Lower leg skin (tissue), 4 donors: ENCODE measurements around the gene BOK. TPM values are rescaled to one million over a fixed set of nuclear protein-coding genes. Genes with fewer than 3 reads are reported as not detected.

Experiments used
- DNase-seq, 2 donors: peaks; one replicate each; pipeline ENCODE4 v3.0.0-alpha.2; 2019; ENCODE audit warnings: low spot score in 2 of 2
- H3K4me3 ChIP-seq: fragments of 200-600 bp; sonication (generic); 2 replicates; pipeline ENCODE4 v1.5.1; 2017; ENCODE audit warnings: mild to moderate bottlenecking, low read depth; ENCODE audit not compliant: poor library complexity, severe bottlenecking
- POLR2A ChIP-seq, 2 donors: fragments of 450-650 bp; IDR thresholded peaks; one replicate each; pipeline ENCODE4 v1.6.1; 2016 to 2017; ENCODE audit warnings: antibody characterized with exemption in 2 of 2, mild to moderate bottlenecking in 1 of 2, moderate library complexity in 1 of 2
- WGBS, 2 donors: methylation state at CpG; one replicate each; pipeline ENCODE4 v1.1.5; 2018; 5-methylcytosine and 5-hydroxymethylcytosine counted together
- intact Hi-C: fragments of 100-400 bp; cut with DNase I; formaldehyde crosslinking; loops from one replicate; pipeline ENCODE4 v1.15.0; 2023; ENCODE audit warnings: low total_unique reads
- total RNA-seq, 4 donors: library from RNA; depleted of rRNA; stranded (reverse); fragments of >200 nt; gene quantifications; one replicate each; pipeline ENCODE4 v1.1.0, GENCODE V29; 2016
- TF ChIP-seq, protein P1 (sequence below), 3 donors: fragments of 450-650 bp; IDR thresholded peaks; one replicate each; pipeline ENCODE4 v1.5.1; 2016; ENCODE audit warnings: antibody characterized with exemption in 3 of 3, mild to moderate bottlenecking in 3 of 3, moderate library complexity in 2 of 3

BOK gene
- total RNA-seq, 4 donors from 2014 or later: 44.2 to 59.9 (median 54.7) TPM

DNA sequence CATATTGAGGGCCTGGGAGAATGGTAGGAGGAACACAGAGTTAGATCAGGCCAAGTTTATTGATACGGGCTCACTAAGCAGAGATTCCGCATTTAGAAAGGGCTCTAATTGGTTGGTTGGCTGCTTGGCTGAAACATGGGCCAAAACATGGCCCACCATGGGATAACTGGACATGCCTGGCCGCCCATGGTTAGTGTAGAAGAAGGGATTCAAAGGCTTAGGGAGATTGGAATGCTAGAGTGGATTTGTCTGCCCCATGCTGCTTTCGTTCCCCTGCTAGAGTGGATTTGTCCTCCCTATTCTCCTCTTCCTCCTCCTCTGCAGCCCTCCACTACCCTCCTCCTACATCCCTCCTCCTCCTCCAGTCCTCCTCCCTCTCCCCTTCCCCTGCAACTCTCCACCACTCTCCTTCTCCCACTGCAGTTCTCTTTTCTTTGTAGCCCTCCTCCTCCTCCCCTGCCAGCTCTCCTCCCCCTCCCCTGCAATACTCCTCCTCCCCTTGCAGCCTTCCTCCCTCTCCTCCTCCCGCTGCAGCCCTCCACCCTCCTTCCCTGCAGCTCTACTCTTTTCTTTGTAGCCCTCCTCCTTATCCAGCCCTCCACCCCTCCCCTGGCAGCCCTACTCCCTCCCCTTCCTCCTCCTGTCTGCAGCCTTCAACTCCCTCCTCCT lies 17.2 kb downstream of the BOK start:
- DNase-seq: peak in 1 of 2 donors; percentile 49
- intact Hi-C loops: no loop called here
- no peak overlapping the region for H3K4me3 ChIP-seq
- WGBS, 2 donors: 86 to 88% methylated on average over 5 of the region's 5 CpGs
- TF ChIP-seq, protein P1, sequence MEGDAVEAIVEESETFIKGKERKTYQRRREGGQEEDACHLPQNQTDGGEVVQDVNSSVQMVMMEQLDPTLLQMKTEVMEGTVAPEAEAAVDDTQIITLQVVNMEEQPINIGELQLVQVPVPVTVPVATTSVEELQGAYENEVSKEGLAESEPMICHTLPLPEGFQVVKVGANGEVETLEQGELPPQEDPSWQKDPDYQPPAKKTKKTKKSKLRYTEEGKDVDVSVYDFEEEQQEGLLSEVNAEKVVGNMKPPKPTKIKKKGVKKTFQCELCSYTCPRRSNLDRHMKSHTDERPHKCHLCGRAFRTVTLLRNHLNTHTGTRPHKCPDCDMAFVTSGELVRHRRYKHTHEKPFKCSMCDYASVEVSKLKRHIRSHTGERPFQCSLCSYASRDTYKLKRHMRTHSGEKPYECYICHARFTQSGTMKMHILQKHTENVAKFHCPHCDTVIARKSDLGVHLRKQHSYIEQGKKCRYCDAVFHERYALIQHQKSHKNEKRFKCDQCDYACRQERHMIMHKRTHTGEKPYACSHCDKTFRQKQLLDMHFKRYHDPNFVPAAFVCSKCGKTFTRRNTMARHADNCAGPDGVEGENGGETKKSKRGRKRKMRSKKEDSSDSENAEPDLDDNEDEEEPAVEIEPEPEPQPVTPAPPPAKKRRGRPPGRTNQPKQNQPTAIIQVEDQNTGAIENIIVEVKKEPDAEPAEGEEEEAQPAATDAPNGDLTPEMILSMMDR (IDR thresholded peaks at IDR 0.05): no peak
- no peak for TF ChIP-seq POLR2A (IDR thresholded peaks at IDR 0.05)

DNA sequence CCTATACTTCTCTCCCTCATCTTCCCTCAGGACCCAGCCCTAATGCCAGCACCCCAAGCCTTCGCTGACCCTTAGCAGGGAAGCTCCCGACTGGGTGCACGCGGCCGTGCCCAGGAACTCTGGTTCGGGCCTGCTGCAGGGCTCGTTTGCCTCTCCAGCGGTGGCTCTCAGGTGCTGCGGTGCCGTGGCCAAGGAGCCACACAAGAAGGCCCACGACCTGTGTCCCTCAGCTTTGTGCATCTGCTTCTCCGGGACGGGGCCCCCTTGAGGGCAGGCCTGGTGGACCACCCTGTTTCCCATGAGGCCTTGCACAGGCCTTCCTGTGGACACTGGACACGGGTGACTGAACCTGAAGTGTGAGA lies 17.7 kb downstream of the BOK start:
- H3K4me3 ChIP-seq: no peak overlapping the region
- DNase-seq: peak in 1 of 2 donors; percentile 60
- 89 to 93% methylated on average over 14 of the region's 14 CpGs for WGBS, 2 donors
- no peak for TF ChIP-seq POLR2A (IDR thresholded peaks at IDR 0.05)
- TF ChIP-seq, protein P1 (IDR thresholded peaks at IDR 0.05): no peak
- intact Hi-C loops: no loop called here

DNA sequence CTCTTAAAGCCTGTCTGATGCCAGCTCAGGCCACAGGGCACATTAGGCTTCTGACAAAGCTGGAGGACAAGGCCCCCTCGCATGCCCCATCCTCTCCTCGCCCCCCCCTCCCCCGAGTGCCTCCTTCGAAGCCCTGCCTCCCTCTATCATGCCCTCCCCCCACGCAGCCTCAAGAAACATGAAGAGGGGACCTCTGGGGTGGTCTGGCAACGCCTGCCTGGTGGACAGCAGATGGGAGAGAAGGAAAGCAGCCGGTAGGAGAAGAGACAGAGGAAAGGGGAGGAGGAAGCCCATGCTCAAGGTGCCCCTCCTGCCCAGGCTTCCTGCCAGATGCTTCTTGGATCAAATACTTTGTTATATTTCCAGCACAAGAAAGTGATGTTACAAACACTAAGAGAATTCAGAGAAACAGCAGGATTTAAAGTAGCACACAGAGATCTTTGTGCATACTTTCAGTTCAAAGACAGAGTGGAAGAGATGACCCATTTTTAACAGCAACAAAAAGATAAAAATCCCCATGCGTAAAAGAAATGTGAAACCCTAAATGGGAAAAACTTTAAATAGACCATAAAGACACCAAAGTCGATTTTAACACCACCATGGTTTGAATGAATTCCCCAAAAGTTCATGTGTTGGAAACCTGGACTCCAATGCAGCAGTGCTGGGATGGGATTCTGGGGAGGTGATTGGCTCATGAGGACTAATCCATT lies 19.0 kb downstream of the BOK start:
- 52 to 63% methylated on average over 9 of the region's 9 CpGs for WGBS, 2 donors
- intact Hi-C loops: no loop called here
- no peak for TF ChIP-seq POLR2A (IDR thresholded peaks at IDR 0.05)
- TF ChIP-seq, protein P1 (IDR thresholded peaks at IDR 0.05): no peak
- peak in 1 of 2 donors; percentile 57 for DNase-seq
- H3K4me3 ChIP-seq: no peak overlapping the region

- intact Hi-C loops: no loop called here
- DNase-seq: peak in 1 of 2 donors; percentile 58
- 90 to 92% methylated on average over 7 of the region's 7 CpGs for WGBS, 2 donors
- TF ChIP-seq, protein P1 (IDR thresholded peaks at IDR 0.05): no peak
- no peak for TF ChIP-seq POLR2A (IDR thresholded peaks at IDR 0.05)
- H3K4me3 ChIP-seq: no peak overlapping the region
Measured at GRCh38 chr2:241579281-241579680, 20.7 kb downstream of the BOK start.

DNA sequence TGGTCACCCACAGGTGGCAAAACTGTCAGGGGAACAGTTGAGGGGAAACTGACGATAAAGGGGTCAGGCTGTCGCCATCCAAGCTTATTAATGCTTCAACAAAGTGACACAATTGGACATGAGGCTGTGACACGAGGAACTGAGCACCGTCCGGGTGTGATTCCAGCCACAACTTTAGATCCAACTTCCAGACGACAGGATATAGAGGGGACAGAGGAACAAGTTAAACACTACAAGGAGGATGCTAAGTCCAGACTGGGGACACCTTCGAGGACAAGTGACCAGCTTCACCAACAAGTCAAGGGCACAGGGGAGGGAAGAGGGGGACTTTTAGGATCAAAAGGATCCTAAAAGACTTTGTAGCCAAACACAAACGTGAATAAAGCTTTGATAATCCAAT lies 23.8 kb downstream of the BOK start:
- no peak overlapping the region for H3K4me3 ChIP-seq
- intact Hi-C loops: no loop called here
- DNase-seq: no peak
- TF ChIP-seq, protein P1 (IDR thresholded peaks at IDR 0.05): no peak
- TF ChIP-seq POLR2A (IDR thresholded peaks at IDR 0.05): no peak
- 95 to 98% methylated on average over 8 of the region's 8 CpGs for WGBS, 2 donors
